HUES64 (cell line): ENCODE results near the gene PIK3R5.
A peak's percentile ranks its signal among the peaks of the same experiment; 100 is the strongest.

ENCODE experiments used
- H3K27ac ChIP-seq: 2 replicates; pipeline ENCODE4 v1.7.0; 2013; ENCODE audit warnings: low read depth, low read length, inconsistent platforms
- H3K27me3 ChIP-seq: 2 replicates; pipeline ENCODE4 v1.6.1; 2013; ENCODE audit warnings: mild to moderate bottlenecking, low read length; ENCODE audit not compliant: insufficient read depth
- H3K36me3 ChIP-seq: 2 replicates; pipeline ENCODE4 v1.6.1; 2013; ENCODE audit warnings: mild to moderate bottlenecking, low read length; ENCODE audit not compliant: insufficient read depth
- H3K4me1 ChIP-seq: 2 replicates; pipeline ENCODE4 v1.6.1; 2013; ENCODE audit warnings: mild to moderate bottlenecking, low read length, moderate library complexity; ENCODE audit not compliant: insufficient read depth
- H3K4me3 ChIP-seq: 2 replicates; pipeline ENCODE4 v1.5.1; 2013; ENCODE audit warnings: mild to moderate bottlenecking, low read length, moderate library complexity
- H3K9ac ChIP-seq: 2 replicates; pipeline ENCODE4 v1.6.1; 2013; ENCODE audit warnings: mild to moderate bottlenecking, low read depth, low read length
- H3K9me3 ChIP-seq: 2 replicates; pipeline ENCODE4 v1.6.1; 2013; ENCODE audit warnings: low read depth, low read length; ENCODE audit not compliant: insufficient read depth
- WGBS: fragments of 150-250, 120-280 bp; methylation state at CpG from one replicate; pipeline ENCODE4 v1.1.7; 2013; ENCODE audit warnings: missing lambda C conversion rate; 5-methylcytosine and 5-hydroxymethylcytosine counted together

The PIK3R5 gene

DNA sequence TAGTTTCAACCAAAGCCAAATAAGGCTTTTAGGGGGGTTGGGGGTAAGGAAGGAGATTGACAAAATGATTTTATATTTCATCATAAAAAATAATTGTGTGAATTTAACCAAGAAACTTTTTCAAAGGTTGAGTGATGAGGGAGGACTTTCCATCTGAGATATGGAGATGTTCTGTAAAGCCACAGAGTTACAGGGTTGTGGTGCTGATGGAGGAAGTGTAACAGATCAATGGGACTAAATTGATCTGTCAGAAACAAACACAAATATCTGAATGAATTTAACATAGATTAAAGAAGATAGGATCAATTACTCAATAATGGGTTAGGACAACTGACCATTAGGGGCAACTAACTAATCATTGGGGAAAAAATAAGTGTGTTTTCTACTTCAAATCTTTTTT, 14.2 kb upstream of the PIK3R5 start:
- Histone ChIP-seq H3K9me3 (no peaks in the 10 kb centered on the region), H3K27me3 (no peaks in the 10 kb centered on the region)

DNA sequence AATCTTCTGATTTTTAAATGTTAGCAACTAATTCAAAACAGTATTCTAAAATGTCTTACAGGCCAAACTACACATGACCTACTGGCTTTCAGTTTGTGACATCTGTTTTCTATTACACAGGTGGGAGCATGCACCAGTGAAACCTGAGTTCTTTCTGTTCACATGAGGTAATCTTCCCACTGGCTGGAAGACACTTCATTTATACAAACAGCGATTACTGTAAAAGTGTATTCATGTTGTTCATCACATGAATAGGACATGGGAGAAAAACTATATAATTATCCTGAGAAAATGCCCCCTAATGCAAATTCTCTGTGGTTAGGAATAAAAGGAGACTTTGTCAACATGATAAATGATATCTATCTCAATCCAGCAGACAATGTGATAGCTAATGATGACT, 11.1 kb upstream of the PIK3R5 start:
- Histone ChIP-seq H3K4me3 (no peak overlapping the region), H3K27ac (no peak overlapping the region), H3K9me3 (0 out of 2 replicates have a peak, but pooled peaks cover 1% of the 10 kb centered on the region), H3K9ac (no peak overlapping the region), H3K27me3 (no peaks in the 10 kb centered on the region), H3K36me3 (no peaks in the 10 kb centered on the region), H3K4me1 (no peaks in the 10 kb centered on the region)
- no CpG with 5 or more reads among the region's 1 CpG for WGBS

More for the DNA sequence above, 14.2 kb upstream of the PIK3R5 start:
- H3K4me1 ChIP-seq: no peaks in the 10 kb centered on the region
- no peaks in the 10 kb centered on the region for H3K36me3 ChIP-seq
- no peak overlapping the region for H3K27ac ChIP-seq
- H3K4me3 ChIP-seq: no peak overlapping the region
- H3K9ac ChIP-seq: no peak overlapping the region

DNA sequence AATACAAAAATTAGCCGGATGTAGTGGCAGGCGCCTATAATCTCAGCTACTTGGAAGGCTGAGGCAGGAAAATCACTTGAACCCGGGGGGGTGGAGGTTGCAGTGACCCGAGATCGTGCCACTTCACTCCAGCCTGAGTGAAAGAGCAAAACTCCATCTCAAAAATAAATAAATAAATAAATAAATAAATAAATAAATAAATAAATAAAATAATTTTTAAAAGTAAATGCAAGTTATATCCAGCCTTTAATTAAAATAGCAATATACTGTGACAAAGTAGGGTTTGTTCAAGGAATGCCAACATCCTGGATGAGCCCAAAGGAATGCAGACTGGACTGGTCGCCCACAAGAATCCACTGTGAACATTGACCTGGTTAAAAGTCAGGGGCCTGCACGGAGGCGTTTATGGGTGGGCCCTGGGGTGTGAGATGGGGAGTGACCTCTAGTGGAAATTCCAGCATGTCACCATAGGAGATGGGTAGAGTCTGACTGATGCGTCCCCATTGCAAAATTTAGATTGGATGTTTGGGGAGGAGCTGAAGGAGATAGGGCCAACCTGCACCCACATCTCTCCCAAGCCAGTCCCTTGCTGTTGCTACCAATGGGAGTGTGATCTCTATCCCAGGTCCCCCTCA, 9.7 kb upstream of the PIK3R5 start:
- H3K9ac ChIP-seq: no peak overlapping the region
- H3K27ac ChIP-seq: no peak overlapping the region
- no peaks in the 10 kb centered on the region for H3K27me3 ChIP-seq
- 0 out of 2 replicates have a peak, but pooled peaks cover 2% of the 10 kb centered on the region for H3K9me3 ChIP-seq
- H3K4me1 ChIP-seq: no peaks in the 10 kb centered on the region
- H3K36me3 ChIP-seq: no peaks in the 10 kb centered on the region
- no peak overlapping the region for H3K4me3 ChIP-seq
- 85% methylated on average over 8 of the region's 9 CpGs for WGBS

DNA sequence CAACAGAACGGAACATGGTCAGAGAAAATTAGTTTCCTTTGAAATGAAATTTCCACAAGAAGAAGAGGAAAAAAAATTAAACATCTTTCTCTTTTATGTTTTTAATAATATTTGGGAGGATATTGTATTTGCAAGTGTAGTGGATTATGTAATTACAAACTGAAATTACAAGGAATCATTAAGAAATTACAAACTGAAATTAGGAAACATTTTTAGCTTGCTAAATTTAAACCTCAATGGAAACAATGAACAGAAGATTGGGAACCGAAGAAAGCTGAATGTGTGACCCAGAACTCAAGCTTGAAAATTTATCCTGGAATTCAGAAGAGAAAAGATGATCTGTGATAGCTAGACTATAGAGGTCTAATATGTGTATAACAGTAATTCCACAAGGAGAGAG, 4.4 kb upstream of the PIK3R5 start:
- Histone ChIP-seq H3K36me3 (no peaks in the 10 kb centered on the region), H3K27me3 (peaks cover 11% of the 10 kb centered on the region), H3K9me3 (peaks cover 5% of the 10 kb centered on the region; the same call in 1 of the 2 replicates), H3K27ac (no peak overlapping the region), H3K9ac (no peak overlapping the region), H3K4me3 (no peak overlapping the region), H3K4me1 (no peaks in the 10 kb centered on the region)
- 88% methylated on average over 1 of the region's 2 CpGs for WGBS

DNA sequence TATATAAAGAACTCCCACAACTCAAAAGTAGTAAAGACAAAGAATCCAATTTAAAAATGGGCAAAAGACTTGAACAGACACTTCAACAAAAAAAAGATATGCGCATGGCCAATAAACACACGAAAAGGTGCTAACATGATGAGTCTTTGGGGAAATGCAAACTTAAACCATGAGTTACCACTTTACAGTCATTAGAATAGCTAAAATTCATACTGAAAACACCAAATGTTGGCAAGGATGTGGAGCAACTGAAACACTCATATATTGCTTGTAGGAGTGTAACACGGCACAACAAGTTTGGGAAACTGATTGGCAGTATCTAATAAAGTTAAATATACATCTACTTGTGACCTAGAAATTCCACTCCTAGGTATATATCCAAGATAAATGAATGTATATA, 3.0 kb upstream of the PIK3R5 start:
- H3K9me3 ChIP-seq: peaks cover 5% of the 10 kb centered on the region; the same call in 1 of the 2 replicates
- H3K4me3 ChIP-seq: no peak overlapping the region
- H3K4me1 ChIP-seq: no peaks in the 10 kb centered on the region
- H3K9ac ChIP-seq: no peak overlapping the region
- 100% methylated on average over 3 of the region's 3 CpGs for WGBS
- peaks cover 22% of the 10 kb centered on the region for H3K27me3 ChIP-seq
- no peaks in the 10 kb centered on the region for H3K36me3 ChIP-seq
- no peak overlapping the region for H3K27ac ChIP-seq

DNA sequence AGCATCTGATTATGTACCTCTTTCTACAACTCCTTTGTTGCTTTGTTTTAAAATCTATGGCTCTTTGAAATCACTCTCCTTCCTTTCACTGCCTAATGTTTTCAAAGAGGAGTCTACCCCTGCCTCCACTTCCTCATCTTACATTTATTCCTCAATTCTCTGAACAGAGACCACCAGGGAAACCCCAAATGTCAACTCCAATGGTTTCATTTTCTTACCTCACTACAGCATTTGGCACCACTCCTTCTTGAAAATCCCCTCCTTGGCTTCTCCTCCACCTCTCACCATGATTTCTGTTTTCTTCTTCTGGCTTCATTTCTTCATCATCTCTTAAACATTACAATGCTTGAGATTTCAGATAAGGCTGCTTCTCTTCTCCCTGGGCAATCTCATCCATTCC, 2.4 kb upstream of the PIK3R5 start:
- H3K27ac ChIP-seq: no peak overlapping the region
- H3K4me3 ChIP-seq: no peak overlapping the region
- peaks cover 5% of the 10 kb centered on the region; the same call in 1 of the 2 replicates for H3K9me3 ChIP-seq
- no peaks in the 10 kb centered on the region for H3K4me1 ChIP-seq
- H3K36me3 ChIP-seq: no peaks in the 10 kb centered on the region
- H3K27me3 ChIP-seq: peaks cover 22% of the 10 kb centered on the region
- H3K9ac ChIP-seq: no peak overlapping the region

DNA sequence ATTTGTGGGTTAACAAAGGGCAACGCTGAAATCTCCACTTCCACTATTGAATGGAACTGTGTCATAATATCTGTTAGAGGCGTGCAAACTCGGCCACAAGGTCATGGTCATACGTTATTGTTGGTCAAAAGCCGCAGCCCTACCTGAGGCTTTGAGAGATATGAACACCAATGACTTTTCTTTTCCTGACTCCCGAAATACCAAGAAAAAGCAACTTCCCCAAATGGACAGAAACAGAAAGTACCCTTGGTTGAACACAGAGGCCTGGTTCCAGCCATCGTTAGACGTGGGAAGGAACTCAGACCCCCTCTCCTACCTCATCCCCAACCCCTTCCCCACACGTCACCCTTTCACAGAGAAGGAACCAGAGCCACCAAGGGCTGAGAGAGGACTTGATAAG, 1.4 kb upstream of the PIK3R5 start:
- H3K27ac ChIP-seq: no peak overlapping the region
- WGBS: 81% methylated on average over 8 of the region's 9 CpGs
- H3K9ac ChIP-seq: no peak overlapping the region

DNA sequence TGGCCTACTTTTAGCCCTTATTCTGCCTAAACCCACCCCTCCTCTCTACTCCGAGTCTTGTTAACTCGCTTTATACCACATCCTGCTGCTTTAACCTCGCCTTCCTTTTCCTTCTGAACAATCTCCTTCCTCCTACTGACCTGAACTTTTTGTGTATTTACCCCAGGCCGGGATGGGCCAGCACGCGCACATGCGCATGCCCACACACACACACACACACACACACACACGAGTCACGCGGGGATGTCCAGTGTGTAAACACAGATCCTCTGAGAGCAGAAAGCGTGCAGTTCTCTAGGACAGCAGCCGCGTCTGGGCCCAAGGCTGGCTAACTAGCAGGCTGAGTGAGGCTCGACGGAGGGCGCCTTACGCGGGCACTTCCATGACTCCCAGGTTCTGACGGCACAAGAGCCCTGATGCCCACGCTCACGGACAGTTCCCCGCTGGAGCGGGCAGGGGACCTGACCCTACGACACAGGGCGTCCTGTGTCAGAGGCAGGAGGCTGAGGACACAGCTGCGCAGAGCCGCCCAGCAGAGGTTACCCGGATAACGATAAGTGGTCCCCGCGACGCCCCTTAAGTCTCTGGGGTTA, 610 bp downstream of the PIK3R5 start:
- Histone ChIP-seq H3K27ac (no peak overlapping the region), H3K9me3 (peaks cover 2% of the 10 kb centered on the region; the same call in 1 of the 2 replicates), H3K4me1 (no peaks in the 10 kb centered on the region), H3K27me3 (peaks cover 22% of the 10 kb centered on the region), H3K4me3 (peak overlapping the region; percentile 68), H3K36me3 (no peaks in the 10 kb centered on the region), H3K9ac (peak overlapping the region; percentile 31; the same call in 1 of the 2 replicates)
- 86% methylated on average over 32 of the region's 32 CpGs for WGBS

More for the DNA sequence above, 1.4 kb upstream of the PIK3R5 start:
- H3K4me3 ChIP-seq: no peak overlapping the region
- no peaks in the 10 kb centered on the region for H3K36me3 ChIP-seq
- peaks cover 5% of the 10 kb centered on the region; the same call in 1 of the 2 replicates for H3K9me3 ChIP-seq
- H3K27me3 ChIP-seq: peaks cover 22% of the 10 kb centered on the region
- no peaks in the 10 kb centered on the region for H3K4me1 ChIP-seq

DNA sequence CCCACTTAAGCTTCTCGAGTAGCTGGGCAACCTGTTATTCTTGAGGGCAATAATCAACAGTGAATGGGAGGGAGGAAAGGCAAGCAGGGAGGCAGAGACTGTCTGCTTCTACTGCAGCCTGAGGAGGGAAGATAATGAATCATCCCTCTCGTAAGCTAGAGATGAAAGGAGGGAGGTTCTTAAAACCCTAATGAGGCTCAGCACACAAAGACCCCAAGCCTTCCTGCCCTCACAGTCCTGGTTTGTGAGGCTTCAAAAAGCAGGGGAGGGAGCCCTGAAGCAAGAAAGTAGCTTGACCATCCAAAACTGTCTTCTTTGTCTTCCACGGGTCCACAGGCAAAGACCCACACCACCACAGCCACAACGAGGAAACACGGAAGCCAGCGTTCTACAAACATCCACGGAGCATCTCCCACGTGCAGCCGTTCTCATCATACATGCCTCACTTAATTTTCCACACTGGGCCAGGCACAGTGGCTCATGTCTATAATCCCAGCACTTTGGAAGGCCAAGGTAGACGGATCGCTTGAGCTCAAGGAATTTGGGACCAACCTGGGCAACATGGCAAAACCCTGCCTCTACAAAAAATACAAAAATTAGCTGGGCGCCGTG, 1.8 kb downstream of the PIK3R5 start:
- WGBS: 87% methylated on average over 13 of the region's 13 CpGs
- no peak overlapping the region for H3K9ac ChIP-seq
- H3K27me3 ChIP-seq: peaks cover 22% of the 10 kb centered on the region
- H3K36me3 ChIP-seq: no peaks in the 10 kb centered on the region
- no peak overlapping the region for H3K4me3 ChIP-seq
- no peak overlapping the region for H3K27ac ChIP-seq
- H3K4me1 ChIP-seq: no peaks in the 10 kb centered on the region
- H3K9me3 ChIP-seq: 0 out of 2 replicates have a peak, but pooled peaks cover 2% of the 10 kb centered on the region

DNA sequence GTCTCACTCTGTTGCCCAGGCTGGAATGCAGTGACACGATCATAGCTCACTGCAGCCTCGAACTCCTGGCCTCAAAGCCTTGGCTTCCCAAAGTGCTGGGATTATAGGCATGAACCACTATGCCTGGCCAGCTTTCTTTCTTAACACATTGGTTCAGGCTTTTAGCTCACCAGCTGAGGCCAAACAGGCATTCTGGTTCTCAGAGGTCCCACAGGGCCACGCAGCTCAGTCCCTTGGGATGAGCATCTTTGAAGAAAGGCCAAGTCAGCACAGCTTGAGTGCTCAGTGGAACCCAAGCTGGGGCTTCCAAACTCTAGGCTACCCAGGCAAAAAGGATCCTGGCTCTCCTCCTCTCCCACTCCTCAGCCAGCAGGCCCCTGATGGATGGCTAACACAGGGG, 2.5 kb downstream of the PIK3R5 start:
- H3K36me3 ChIP-seq: no peaks in the 10 kb centered on the region
- peaks cover 22% of the 10 kb centered on the region for H3K27me3 ChIP-seq
- WGBS: 92% methylated on average over 3 of the region's 3 CpGs
- no peaks in the 10 kb centered on the region for H3K9me3 ChIP-seq
- H3K9ac ChIP-seq: no peak overlapping the region
- H3K27ac ChIP-seq: no peak overlapping the region
- H3K4me3 ChIP-seq: no peak overlapping the region
- H3K4me1 ChIP-seq: no peaks in the 10 kb centered on the region

DNA sequence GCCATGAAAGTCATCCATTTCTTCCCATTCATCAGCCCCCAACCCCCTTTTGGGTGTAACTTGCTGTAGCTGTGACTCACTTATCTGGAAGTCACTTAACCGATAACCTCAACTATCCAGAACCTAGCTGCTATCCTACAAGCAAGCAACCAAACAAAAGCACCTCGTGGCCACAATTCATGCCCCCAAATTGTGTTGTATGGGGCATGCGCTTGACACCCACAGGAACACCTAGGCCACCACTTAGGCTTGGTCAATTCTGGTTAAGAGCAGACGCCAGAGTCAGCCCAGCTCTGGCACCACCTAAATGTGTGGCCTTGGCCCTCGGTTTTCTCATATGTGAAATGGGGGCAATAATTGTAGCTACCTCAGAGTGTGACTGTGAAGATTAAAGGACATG, 3.7 kb downstream of the PIK3R5 start:
- WGBS: 83% methylated on average over 5 of the region's 5 CpGs
- Histone ChIP-seq H3K4me1 (no peaks in the 10 kb centered on the region), H3K9ac (no peak overlapping the region), H3K9me3 (no peaks in the 10 kb centered on the region), H3K27ac (no peak overlapping the region), H3K36me3 (no peaks in the 10 kb centered on the region), H3K4me3 (no peak overlapping the region), H3K27me3 (peaks cover 22% of the 10 kb centered on the region)
